ENCODE results near the gene MARCHF10. TPM values are rescaled to one million over a fixed set of nuclear protein-coding genes. Genes with fewer than 3 reads are reported as not detected.

MARCHF10 gene
- total and polyA plus RNA-seq, 2 of the 4 experiments (the other 2 are of a cell fraction), result 0.18 to 0.74 TPM

- TF ChIP-seq POLR2A (IDR thresholded peaks at IDR 0.05; ENCODE audit: low read depth, low read length), result no peak
- no peak for TF ChIP-seq CHD1 (IDR thresholded peaks at IDR 0.05; ENCODE audit: low read depth, low read length)
- no peak for TF ChIP-seq MAFK (IDR thresholded peaks at IDR 0.05; ENCODE audit: low read depth, low read length)
- TF ChIP-seq MAZ (IDR thresholded peaks at IDR 0.05; ENCODE audit: borderline replicate concordance, low read depth, low read length), result no peak
- intact Hi-C loops (cut with micrococcal nuclease) (no loop called here), dilution Hi-C loops (cut with HindIII; ENCODE audit: low sequenced_read_pairs, unreplicated experiment) (no loop called here), in situ Hi-C loops (cut with MboI; ENCODE audit: low sequenced_read_pairs) (no loop called here)
- BruUV-seq (replicated peaks), result no TSS peak
- Histone ChIP-seq H4K91ac (ENCODE audit: insufficient read depth, low read depth, low read length) (no peak overlapping the region), H3K9ac (ENCODE audit: low read depth, low read length) (no peak overlapping the region), H2BK5ac (ENCODE audit: low read depth, low read length, poor library complexity, severe bottlenecking) (no peak overlapping the region), H2AFZ (replicated peaks; ENCODE audit: low read length, poor library complexity) (no peak overlapping the region), H3K4me2 (ENCODE audit: low read depth, low read length) (no peak overlapping the region), H2AK9ac (replicated peaks; ENCODE audit: low read depth, low read length, poor library complexity) (no peak overlapping the region), H4K5ac (ENCODE audit: low read depth, low read length) (no peak overlapping the region), H3K9me3 (ENCODE audit: control insufficient read depth, insufficient read depth, low read length) (no peaks in the 10 kb centered on the region), H3K27me3 (ENCODE audit: control insufficient read depth, insufficient read depth, low read length) (no peaks in the 10 kb centered on the region), H2BK15ac (ENCODE audit: low read depth, low read length) (no peak overlapping the region), H3K9me1 (ENCODE audit: insufficient read depth, low read length) (no peaks in the 10 kb centered on the region), H3K4me3 (ENCODE audit: insufficient read depth, low read depth, low read length) (no peak overlapping the region), H3K4ac (ENCODE audit: low read depth, low read length) (no peak overlapping the region), H2BK120ac (ENCODE audit: low read depth, low read length) (no peak overlapping the region), H3K56ac (ENCODE audit: extremely low read depth, insufficient read depth, low read length) (no peak overlapping the region), H4K8ac (ENCODE audit: low read depth in 2 of 2, low read length in 2 of 2) (no peak overlapping the region), H4K20me1 (ENCODE audit: insufficient read depth, low read length) (peaks cover 11% of the 10 kb centered on the region), H3K4me1 (ENCODE audit: control insufficient read depth, insufficient read depth, low read length) (no peaks in the 10 kb centered on the region), H3K23ac (ENCODE audit: low read depth, low read length) (no peak overlapping the region), H3K14ac (replicated peaks; ENCODE audit: low read depth, low read length) (no peak overlapping the region), H3K36me3 (ENCODE audit: control insufficient read depth, insufficient read depth, low read length) (peaks cover 82% of the 10 kb centered on the region), H2BK20ac (ENCODE audit: low read depth, low read length) (no peak overlapping the region), H3K18ac (ENCODE audit: low read depth, low read length) (no peak overlapping the region), H3K79me1 (ENCODE audit: low read depth in 1 of 2, low read length in 2 of 2) (peaks cover 9 to 49% of the 10 kb centered on the region in 2 experiments), H2AK5ac (ENCODE audit: low read depth, low read length) (no peak overlapping the region), H3K27ac (ENCODE audit: insufficient read depth, low read length) (no peak overlapping the region)
- DNase-seq, result no peak
- 60% methylated on average over 1 of the region's 4 CpGs; no CpG with 5 or more reads in 1 of the 2 experiments for WGBS, 2 experiments (ENCODE audit: extremely low coverage in 2 of 2, insufficient read length in 1 of 2)
- POLR2A ChIA-PET (ENCODE audit: unreplicated experiment), result no interaction called here
- CTCF ChIA-PET, result no interaction called here
- ATAC-seq (ENCODE audit: low read depth), result no peak
Observed at GRCh38 chr17:62672957-62673356, 135.2 kb downstream of the MARCHF10 start.

Measured in IMR-90 (cell line).